Measurements from ENCODE around the gene PRLH. TPM values are rescaled to one million over a fixed set of nuclear protein-coding genes. Genes with fewer than 3 reads are reported as not detected.

The PRLH gene
- total and polyA plus RNA-seq, 2 of the 13 experiments (the other 11 are each of a cell fraction or from before 2014, with no cell fraction given): not detected

GRCh38 chr2:237614151-237614720, 47.9 kb downstream of the PRLH start (continued):
- TF ChIP-seq ZNF646 (CRISPR knock-in tag; IDR thresholded peaks at IDR 0.05) (0 out of 2 replicates have a peak, but pooled peaks have one; percentile 65), SMC3 (IDR thresholded peaks at IDR 0.05; ENCODE audit: low read length) (no peak; the same call in 1 of the 2 replicates), ZBTB39 (CRISPR knock-in tag; IDR thresholded peaks at IDR 0.05) (peak; percentile 48; the same call in 1 of the 2 replicates), ZNF292 (CRISPR knock-in tag; IDR thresholded peaks at IDR 0.05; ENCODE audit: borderline replicate concordance, low read depth) (peak; percentile 84), CENPX (CRISPR knock-in tag; IDR thresholded peaks at IDR 0.05) (no peak), ZFAT (CRISPR knock-in tag; conservative IDR thresholded peaks at IDR 0.05) (no peak), ZNF75D (CRISPR knock-in tag; IDR thresholded peaks at IDR 0.05; ENCODE audit: borderline replicate concordance) (no peak), ZNF430 (CRISPR knock-in tag; IDR thresholded peaks at IDR 0.05) (peak; percentile 96), ATF2 (CRISPR knock-in tag; IDR thresholded peaks at IDR 0.05) (peak; percentile 97), CHD2 (IDR thresholded peaks at IDR 0.05; ENCODE audit: low read depth, low read length) (no peak), ZNF513 (CRISPR knock-in tag; conservative IDR thresholded peaks at IDR 0.05) (no peak)
